Measurements from ENCODE around the gene TCERG1L.

- TF ChIP-seq CTCF (IDR thresholded peaks at IDR 0.05; ENCODE audit: poor library complexity) (no peak), EZH2 (IDR thresholded peaks at IDR 0.05; ENCODE audit: borderline replicate concordance) (no peak), EZH2phosphoT487 (IDR thresholded peaks at IDR 0.05; ENCODE audit: low read depth, severe bottlenecking, unreplicated experiment) (no peak)
Observed at GRCh38 chr10:131212763-131213325, 98.7 kb downstream of the TCERG1L start.
